GM20000 (cell line): ENCODE data around the gene KRTAP17-1.
"Not testable (repeated sequence)": the region's sequence is repeated elsewhere in the genome, so short reads cannot be mapped to it uniquely, and the experiment has no call there.

Source experiments
- DNase-seq: peaks from one replicate; pipeline ENCODE4 v3.0.0; 2012; ENCODE audit warnings: low spot score
- CTCF ChIP-seq: IDR thresholded peaks from 2 replicates; pipeline ENCODE4 v1.5.1; 2012; ENCODE audit warnings: mild to moderate bottlenecking, control low read depth; ENCODE audit errors: extremely low read depth, missing control alignments

The KRTAP17-1 gene

GRCh38 chr17:41315204-41315794 is at the start of gene KRTAP17-1:
Gene KRTAP17-1 (minus strand): TSS chr17:41315710. CDS start chr17:41315650, 60 bp downstream.
- no peak for TF ChIP-seq CTCF
- DNase-seq: no peak

- TF ChIP-seq CTCF: no peak
- DNase-seq: no peak
Measured at GRCh38 chr17:41363881-41364280, 48.4 kb upstream of the KRTAP17-1 start.

- no peak for DNase-seq
- no peak for TF ChIP-seq CTCF
Measured at GRCh38 chr17:41360296-41360995, 44.9 kb upstream of the KRTAP17-1 start.

- DNase-seq: no peak
- TF ChIP-seq CTCF: no peak
Measured at GRCh38 chr17:41354536-41354935, 39.0 kb upstream of the KRTAP17-1 start.

GRCh38 chr17:41352597-41353366 is 37.3 kb upstream of the KRTAP17-1 start:
- TF ChIP-seq CTCF: no peak
- no peak for DNase-seq

GRCh38 chr17:41351177-41351576 is 35.7 kb upstream of the KRTAP17-1 start:
- TF ChIP-seq CTCF: no peak
- DNase-seq: no peak

GRCh38 chr17:41350381-41350878 is 34.9 kb upstream of the KRTAP17-1 start, which contains the start of gene KRT33A:
Gene KRT33A (minus strand): TSS chr17:41350828. CDS start chr17:41350767, 61 bp downstream.
- DNase-seq: not testable (repeated sequence)
